ENCODE results near the gene TEX51.

The TEX51 gene

GRCh38 chr2:126946318-126947102 lies 47.8 kb downstream of the TEX51 start:
- Histone ChIP-seq H3K27ac (replicated peaks) (no peak overlapping the region), H3K27me3 (ENCODE audit: insufficient read depth, poor library complexity, severe bottlenecking) (no peaks in the 10 kb centered on the region), H3K4me3 (replicated peaks; ENCODE audit: insufficient read depth, low read length) (no peak overlapping the region)
- DNase-seq (ENCODE audit: low read depth in 1 of 2, low spot score in 1 of 2): no peak
- no peak for TF ChIP-seq POLR2AphosphoS5 (IDR thresholded peaks at IDR 0.05; ENCODE audit: low read depth)
- no peak for TF ChIP-seq REST (IDR thresholded peaks at IDR 0.05; ENCODE audit: insufficient replicate concordance, low read depth)
- TF ChIP-seq GABPA (IDR thresholded peaks at IDR 0.05; ENCODE audit: low read depth): no peak
- no peak for TF ChIP-seq SPI1 (IDR thresholded peaks at IDR 0.05; ENCODE audit: borderline replicate concordance, low read depth)
- TF ChIP-seq CTCF (IDR thresholded peaks at IDR 0.05; ENCODE audit: insufficient read depth, low read length): no peak

- TF ChIP-seq REST (IDR thresholded peaks at IDR 0.05; ENCODE audit: insufficient replicate concordance, low read depth): no peak
- no peak overlapping the region for H3K27ac ChIP-seq (replicated peaks)
- H3K4me3 ChIP-seq (replicated peaks; ENCODE audit: insufficient read depth, low read length): no peak overlapping the region
- no peaks in the 10 kb centered on the region for H3K27me3 ChIP-seq (ENCODE audit: insufficient read depth, poor library complexity, severe bottlenecking)
- no peak for DNase-seq (ENCODE audit: low read depth in 1 of 2, low spot score in 1 of 2)
Observed at GRCh38 chr2:126947103-126947429, 48.4 kb downstream of the TEX51 start.

- no peak for TF ChIP-seq CTCF (IDR thresholded peaks at IDR 0.05; ENCODE audit: insufficient read depth, low read length)
- TF ChIP-seq GABPA (IDR thresholded peaks at IDR 0.05; ENCODE audit: low read depth): no peak
- no peak for TF ChIP-seq POLR2AphosphoS5 (IDR thresholded peaks at IDR 0.05; ENCODE audit: low read depth)
- Histone ChIP-seq H3K4me3 (replicated peaks; ENCODE audit: insufficient read depth, low read length) (no peak overlapping the region), H3K27ac (replicated peaks) (no peak overlapping the region), H3K27me3 (ENCODE audit: insufficient read depth, poor library complexity, severe bottlenecking) (no peaks in the 10 kb centered on the region)
- peak in 1 of 2 experiments; percentile 41 for DNase-seq (ENCODE audit: low read depth in 1 of 2, low spot score in 1 of 2)
Observed at GRCh38 chr2:126949775-126950174, 51.1 kb downstream of the TEX51 start.

- TF ChIP-seq SPI1 (IDR thresholded peaks at IDR 0.05; ENCODE audit: borderline replicate concordance, low read depth) (no peak), CTCF (IDR thresholded peaks at IDR 0.05; ENCODE audit: insufficient read depth, low read length) (no peak), REST (IDR thresholded peaks at IDR 0.05; ENCODE audit: insufficient replicate concordance, low read depth) (no peak)
- no peak for DNase-seq (ENCODE audit: low read depth in 1 of 2, low spot score in 1 of 2)
- Histone ChIP-seq H3K4me3 (replicated peaks; ENCODE audit: insufficient read depth, low read length) (no peak overlapping the region), H3K27ac (replicated peaks) (no peak overlapping the region), H3K27me3 (ENCODE audit: insufficient read depth, poor library complexity, severe bottlenecking) (no peaks in the 10 kb centered on the region)
Observed at GRCh38 chr2:126950504-126950903, 51.8 kb downstream of the TEX51 start.

Measured in HL-60 (cell line).